Upper lobe of left lung (tissue), 4 donors: ENCODE measurements around the gene HMGB2.

Experiments used
- POLR2A ChIP-seq, 4 donors: fragments of 450-650 bp; IDR thresholded peaks; one replicate each; pipeline ENCODE4 v1.5.1; 2016 to 2017; ENCODE audit warnings: antibody characterized with exemption in 4 of 4, mild to moderate bottlenecking in 2 of 4
- TF ChIP-seq, protein P1 (sequence below), 6 experiments: fragments of 450-650 bp in 4 of 6; fragments of 200-600 bp in 2 of 6; sonication (generic) in 2 of 6; IDR thresholded peaks; one replicate each; pipeline ENCODE4 v1.5.1; 2016 to 2019; ENCODE audit warnings: antibody characterized with exemption in 6 of 6

DNA sequence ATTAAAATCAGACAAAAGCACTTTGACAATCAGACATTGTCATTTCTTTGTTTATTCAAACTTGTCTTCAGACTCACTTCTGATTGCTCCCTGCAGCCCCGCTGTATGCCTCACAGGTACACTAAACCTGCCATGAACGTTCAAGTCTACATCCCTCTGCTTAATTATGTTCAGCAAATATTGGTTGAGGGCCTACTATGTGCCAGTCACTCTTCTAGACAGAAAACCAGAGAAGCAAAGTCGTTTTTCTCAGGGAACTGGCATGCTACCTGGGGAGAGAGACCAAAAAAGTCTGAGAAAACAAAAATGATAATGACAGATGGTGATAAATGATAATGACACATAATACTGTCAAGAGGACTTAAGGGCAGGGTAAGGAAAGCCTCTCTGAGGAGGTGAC, 19.4 kb downstream of the HMGB2 start:
- TF ChIP-seq, protein P1, sequence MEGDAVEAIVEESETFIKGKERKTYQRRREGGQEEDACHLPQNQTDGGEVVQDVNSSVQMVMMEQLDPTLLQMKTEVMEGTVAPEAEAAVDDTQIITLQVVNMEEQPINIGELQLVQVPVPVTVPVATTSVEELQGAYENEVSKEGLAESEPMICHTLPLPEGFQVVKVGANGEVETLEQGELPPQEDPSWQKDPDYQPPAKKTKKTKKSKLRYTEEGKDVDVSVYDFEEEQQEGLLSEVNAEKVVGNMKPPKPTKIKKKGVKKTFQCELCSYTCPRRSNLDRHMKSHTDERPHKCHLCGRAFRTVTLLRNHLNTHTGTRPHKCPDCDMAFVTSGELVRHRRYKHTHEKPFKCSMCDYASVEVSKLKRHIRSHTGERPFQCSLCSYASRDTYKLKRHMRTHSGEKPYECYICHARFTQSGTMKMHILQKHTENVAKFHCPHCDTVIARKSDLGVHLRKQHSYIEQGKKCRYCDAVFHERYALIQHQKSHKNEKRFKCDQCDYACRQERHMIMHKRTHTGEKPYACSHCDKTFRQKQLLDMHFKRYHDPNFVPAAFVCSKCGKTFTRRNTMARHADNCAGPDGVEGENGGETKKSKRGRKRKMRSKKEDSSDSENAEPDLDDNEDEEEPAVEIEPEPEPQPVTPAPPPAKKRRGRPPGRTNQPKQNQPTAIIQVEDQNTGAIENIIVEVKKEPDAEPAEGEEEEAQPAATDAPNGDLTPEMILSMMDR (IDR thresholded peaks at IDR 0.05) = no peak
- TF ChIP-seq POLR2A (IDR thresholded peaks at IDR 0.05) = no peak
